NOMO-1 treated with DMSO at 0.1 percent for 48 hours (cell line): ENCODE measurements around the gene DENND2C.

Experiments
- DNase-seq: peaks from one replicate; lab custom pipeline; 2025; ENCODE audit not compliant: unreplicated experiment; lab: John Stamatoyannopoulos, UW

The DENND2C gene

GRCh38 chr1:114550336-114550735, 119.5 kb downstream of the DENND2C start:
- DNase-seq = no peak

DNA sequence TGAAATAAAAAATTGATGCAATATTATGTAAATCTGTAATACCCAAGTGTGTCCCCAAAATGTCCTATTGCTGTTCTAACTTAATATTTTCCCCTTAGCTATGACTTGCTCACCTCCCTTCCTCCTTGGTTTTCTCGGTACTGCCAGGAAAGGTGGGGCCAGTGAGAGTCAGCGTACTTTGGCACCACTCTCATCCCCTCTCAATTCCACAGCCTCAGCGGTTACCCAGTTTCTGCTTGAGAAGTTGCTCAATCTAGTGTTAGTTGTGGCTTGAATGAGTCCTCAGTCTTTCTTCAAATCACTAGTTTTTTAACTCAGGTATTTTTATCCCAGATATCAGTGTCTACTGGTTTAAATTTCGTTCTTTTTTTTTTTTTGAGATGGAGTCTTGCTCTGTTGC, 120.7 kb downstream of the DENND2C start:
- DNase-seq = peak; percentile 68

GRCh38 chr1:114547076-114547475, 122.8 kb downstream of the DENND2C start:
- no peak for DNase-seq

DNA sequence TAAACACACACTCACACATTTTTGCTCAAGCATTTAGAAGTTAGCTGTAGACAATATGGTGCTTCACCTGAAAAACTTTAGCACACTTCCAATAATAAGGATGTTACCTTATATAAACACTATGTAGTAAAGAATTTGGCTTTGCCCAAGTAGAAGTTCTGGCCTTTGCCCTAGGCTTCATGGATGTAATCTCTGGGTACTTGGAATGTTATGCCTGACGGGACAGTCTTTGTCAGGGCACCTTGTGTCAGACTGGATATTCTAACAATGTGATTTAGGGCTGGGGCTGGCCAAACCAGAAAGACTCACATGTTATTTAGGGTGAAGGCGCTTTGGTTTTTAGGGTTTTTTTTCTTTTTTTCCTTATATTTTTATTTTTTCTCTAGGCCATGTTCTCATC, 124.1 kb downstream of the DENND2C start:
- no peak for DNase-seq

- DNase-seq = no peak
These were observed 124.5 kb downstream of the DENND2C start for GRCh38 chr1:114545315-114545714.

GRCh38 chr1:114540821-114541220, 129.0 kb downstream of the DENND2C start:
- DNase-seq = no peak

- DNase-seq = no peak
These were observed 129.6 kb downstream of the DENND2C start for GRCh38 chr1:114540272-114540671.

DNA sequence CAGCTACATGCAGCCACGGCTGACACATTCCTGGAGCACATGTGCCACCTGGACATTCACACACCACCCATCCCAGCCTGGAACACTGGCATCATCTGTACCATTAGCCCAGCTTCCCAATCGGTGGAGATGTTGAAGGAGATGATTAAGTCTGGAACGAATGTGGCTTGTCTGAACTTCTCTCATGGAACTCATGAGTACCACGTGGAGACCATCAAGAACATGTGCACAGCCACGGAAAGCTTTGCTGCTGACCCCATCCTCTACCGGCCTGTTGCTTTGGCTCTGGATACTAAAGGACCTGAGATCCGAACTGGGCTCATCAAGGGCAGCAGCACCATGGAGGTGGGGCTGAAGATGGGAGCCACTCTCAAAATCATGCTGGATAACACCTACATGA, 133.8 kb downstream of the DENND2C start:
- no peak for DNase-seq

GRCh38 chr1:114535401-114535800, 134.4 kb downstream of the DENND2C start:
- DNase-seq = no peak
